MM.1S (cell line): Measurements from ENCODE around the gene GPR139.

Experiments used
- DNase-seq: peaks from one replicate; pipeline ENCODE4 v3.0.0-alpha.2; 2015
- H2AFZ ChIP-seq: fragments of 300-600 bp; sonication (generic); 2 replicates; pipeline ENCODE4 v1.6.0; 2016; ENCODE audit warnings: antibody characterized with exemption, low read length
- H3F3A ChIP-seq: fragments of 300-600 bp; sonication (generic); 2 replicates; pipeline ENCODE4 v1.6.1; 2016; ENCODE audit warnings: mild to moderate bottlenecking, antibody characterized with exemption, low read length, moderate library complexity, mixed read lengths; ENCODE audit not compliant: insufficient read depth
- H3K27ac ChIP-seq: fragments of 300-600 bp; sonication (generic); 2 replicates; pipeline ENCODE4 v1.5.1; 2016; ENCODE audit warnings: mild to moderate bottlenecking, low read length
- H3K27me3 ChIP-seq: fragments of 300-600 bp; sonication (generic); replicated peaks from 2 replicates; pipeline ENCODE4 v1.6.0; 2016; ENCODE audit warnings: low read length; ENCODE audit not compliant: insufficient read depth
- H3K36me3 ChIP-seq: fragments of 300-600 bp; sonication (generic); replicated peaks from 2 replicates; pipeline ENCODE4 v1.6.1; 2016; ENCODE audit warnings: mild to moderate bottlenecking, low read length, mixed read lengths; ENCODE audit not compliant: insufficient read depth
- H3K4me1 ChIP-seq: fragments of 300-600 bp; sonication (generic); 2 replicates; pipeline ENCODE4 v1.6.1; 2016; ENCODE audit warnings: low read length, mixed read lengths
- H3K4me2 ChIP-seq: fragments of 300-600 bp; sonication (generic); 2 replicates; pipeline ENCODE4 v1.6.0; 2016; ENCODE audit warnings: low read depth, low read length
- H3K4me3 ChIP-seq: fragments of 300-600 bp; sonication (generic); 2 replicates; pipeline ENCODE4 v1.5.1; 2016; ENCODE audit warnings: low read length, mixed read lengths
- H3K79me2 ChIP-seq: fragments of 300-600 bp; sonication (generic); 2 replicates; pipeline ENCODE4 v1.6.1; 2016; ENCODE audit warnings: mixed run types, low read length, mixed read lengths
- H3K9ac ChIP-seq: fragments of 300-600 bp; sonication (generic); 2 replicates; pipeline ENCODE4 v1.6.1; 2016; ENCODE audit warnings: low read length, mixed read lengths
- H3K9me2 ChIP-seq: fragments of 300-600 bp; sonication (generic); replicated peaks from 2 replicates; pipeline ENCODE4 v1.6.1; 2016; ENCODE audit warnings: mild to moderate bottlenecking, low read length, mixed read lengths; ENCODE audit not compliant: insufficient read depth
- H3K9me3 ChIP-seq: fragments of 300-600 bp; sonication (generic); replicated peaks from 2 replicates; pipeline ENCODE4 v1.6.1; 2016; ENCODE audit warnings: mild to moderate bottlenecking, low read length, mixed read lengths; ENCODE audit not compliant: insufficient read depth
- H4K20me1 ChIP-seq: fragments of 300-600 bp; sonication (generic); 2 replicates; pipeline ENCODE4 v1.6.1; 2016; ENCODE audit warnings: mild to moderate bottlenecking, low read length, moderate library complexity, mixed read lengths; ENCODE audit not compliant: insufficient read depth
- CTCF ChIP-seq: fragments of 300-600 bp; sonication (generic); IDR thresholded peaks from 2 replicates; pipeline ENCODE4 v1.5.1; 2016; ENCODE audit warnings: antibody characterized with exemption, low read length, mixed read lengths
- EZH2 ChIP-seq: fragments of 300-600 bp; sonication (generic); optimal IDR thresholded peaks from 2 replicates; pipeline ENCODE3; 2017; ENCODE audit warnings: low read depth, mild to moderate bottlenecking, antibody characterized with exemption, low read length, mixed read lengths
- EZH2phosphoT487 ChIP-seq: fragments of 300-600 bp; sonication (generic); IDR thresholded peaks from 2 replicates; pipeline ENCODE4 v1.6.1; 2018; ENCODE audit warnings: antibody characterized with exemption, low read length

The GPR139 gene

GRCh38 chr16:20102521-20102920 is 28.8 kb upstream of the GPR139 start:
- H4K20me1 ChIP-seq, result no peaks in the 10 kb centered on the region
- H3K79me2 ChIP-seq, result no peaks in the 10 kb centered on the region
- H3K4me1 ChIP-seq, result no peaks in the 10 kb centered on the region
- no peaks in the 10 kb centered on the region for H3K9me3 ChIP-seq
- H3K36me3 ChIP-seq, result no peaks in the 10 kb centered on the region
- H3K9me2 ChIP-seq, result no peaks in the 10 kb centered on the region
- no peak for DNase-seq
- no peaks in the 10 kb centered on the region for H3F3A ChIP-seq
- H3K27ac ChIP-seq, result no peak overlapping the region
- H3K4me2 ChIP-seq, result no peak overlapping the region
- H3K27me3 ChIP-seq, result no peaks in the 10 kb centered on the region
- H2AFZ ChIP-seq, result no peak overlapping the region
- no peak overlapping the region for H3K9ac ChIP-seq
- TF ChIP-seq CTCF (no peak), EZH2 (no peak), EZH2phosphoT487 (no peak)
- no peak overlapping the region for H3K4me3 ChIP-seq

- TF ChIP-seq EZH2 (no peak), EZH2phosphoT487 (no peak)
- Histone ChIP-seq H3K4me2 (no peak overlapping the region), H3K9me3 (no peaks in the 10 kb centered on the region), H3K27me3 (no peaks in the 10 kb centered on the region), H3K9me2 (no peaks in the 10 kb centered on the region), H4K20me1 (no peaks in the 10 kb centered on the region), H3K4me1 (no peaks in the 10 kb centered on the region), H2AFZ (no peak overlapping the region), H3K4me3 (no peak overlapping the region), H3K79me2 (no peaks in the 10 kb centered on the region), H3K36me3 (no peaks in the 10 kb centered on the region), H3K9ac (no peak overlapping the region), H3F3A (no peaks in the 10 kb centered on the region), H3K27ac (no peak overlapping the region)
- DNase-seq, result no peak
Measured at GRCh38 chr16:20102021-20102420, 28.3 kb upstream of the GPR139 start.

- H3K4me1 ChIP-seq, result no peaks in the 10 kb centered on the region
- H3F3A ChIP-seq, result no peaks in the 10 kb centered on the region
- H3K9me2 ChIP-seq, result no peaks in the 10 kb centered on the region
- TF ChIP-seq CTCF (no peak), EZH2phosphoT487 (no peak), EZH2 (no peak)
- no peak overlapping the region for H2AFZ ChIP-seq
- H3K4me2 ChIP-seq, result no peak overlapping the region
- no peaks in the 10 kb centered on the region for H3K36me3 ChIP-seq
- no peaks in the 10 kb centered on the region for H4K20me1 ChIP-seq
- no peak for DNase-seq
- H3K4me3 ChIP-seq, result no peak overlapping the region
- no peaks in the 10 kb centered on the region for H3K27me3 ChIP-seq
- H3K9me3 ChIP-seq, result no peaks in the 10 kb centered on the region
- H3K79me2 ChIP-seq, result no peaks in the 10 kb centered on the region
- H3K9ac ChIP-seq, result no peak overlapping the region
- no peak overlapping the region for H3K27ac ChIP-seq
Measured at GRCh38 chr16:20099375-20099774, 25.7 kb upstream of the GPR139 start.

- no peaks in the 10 kb centered on the region for H3K79me2 ChIP-seq
- no peaks in the 10 kb centered on the region for H3K36me3 ChIP-seq
- H3K9me3 ChIP-seq, result no peaks in the 10 kb centered on the region
- H3K9me2 ChIP-seq, result no peaks in the 10 kb centered on the region
- no peak overlapping the region for H3K27ac ChIP-seq
- TF ChIP-seq EZH2, result no peak
- TF ChIP-seq EZH2phosphoT487, result no peak
- no peak for TF ChIP-seq CTCF
- DNase-seq, result no peak
- H3K4me2 ChIP-seq, result no peak overlapping the region
- no peaks in the 10 kb centered on the region for H3K27me3 ChIP-seq
- no peak overlapping the region for H3K9ac ChIP-seq
- no peak overlapping the region for H3K4me3 ChIP-seq
- no peaks in the 10 kb centered on the region for H4K20me1 ChIP-seq
- H3K4me1 ChIP-seq, result no peaks in the 10 kb centered on the region
- no peak overlapping the region for H2AFZ ChIP-seq
- no peaks in the 10 kb centered on the region for H3F3A ChIP-seq
Measured at GRCh38 chr16:20094157-20094556, 20.5 kb upstream of the GPR139 start.
